ENCODE data around the gene LCMT1. TPM values are rescaled to one million over a fixed set of nuclear protein-coding genes. Genes with fewer than 3 reads are reported as not detected.

Gene LCMT1
- total RNA-seq, 6 experiments from 2014 or later, result 31.7 to 44.1 (median 41.5) TPM

GRCh38 chr16:25080420-25081131 lies 31.0 kb upstream of the LCMT1 start:
- no peak for TF ChIP-seq CTCF (IDR thresholded peaks at IDR 0.05)
- Mint-ChIP-seq H3K27ac (no peak overlapping the region), H3K9me3 (no peaks in the 10 kb centered on the region), H3K27me3 (ENCODE audit: insufficient read depth) (peaks cover 17% of the 10 kb centered on the region), H3K36me3 (ENCODE audit: low read depth) (no peaks in the 10 kb centered on the region), H3K4me1 (ENCODE audit: low read depth) (no peaks in the 10 kb centered on the region), H3K4me3 (no peak overlapping the region)
- no peak for DNase-seq

- H3K9me3 Mint-ChIP-seq, result no peaks in the 10 kb centered on the region
- DNase-seq, result no peak
- H3K27ac Mint-ChIP-seq, result no peak overlapping the region
- no peak overlapping the region for H3K4me3 Mint-ChIP-seq
- no peak for TF ChIP-seq CTCF (IDR thresholded peaks at IDR 0.05)
- peaks cover 26% of the 10 kb centered on the region for H3K27me3 Mint-ChIP-seq (ENCODE audit: insufficient read depth)
- H3K36me3 Mint-ChIP-seq (ENCODE audit: low read depth), result no peaks in the 10 kb centered on the region
- no peaks in the 10 kb centered on the region; the same call in 1 of the 2 replicates for H3K4me1 Mint-ChIP-seq (ENCODE audit: low read depth)
Observed at GRCh38 chr16:25081702-25082101, 29.8 kb upstream of the LCMT1 start.

- TF ChIP-seq CTCF (IDR thresholded peaks at IDR 0.05), result no peak
- DNase-seq, result no peak
- Mint-ChIP-seq H3K9me3 (no peaks in the 10 kb centered on the region), H3K4me3 (no peak overlapping the region), H3K4me1 (ENCODE audit: low read depth) (peaks cover 8% of the 10 kb centered on the region; the same call in 1 of the 2 replicates), H3K27me3 (ENCODE audit: insufficient read depth) (peaks cover 19% of the 10 kb centered on the region), H3K36me3 (ENCODE audit: low read depth) (no peaks in the 10 kb centered on the region), H3K27ac (no peak overlapping the region)
Observed at GRCh38 chr16:25083065-25083464, 28.5 kb upstream of the LCMT1 start.

GRCh38 chr16:25083701-25084100 lies 27.8 kb upstream of the LCMT1 start:
- Mint-ChIP-seq H3K4me3 (no peak overlapping the region), H3K4me1 (ENCODE audit: low read depth) (peaks cover 9% of the 10 kb centered on the region; the same call in 1 of the 2 replicates), H3K27me3 (ENCODE audit: insufficient read depth) (peaks cover 23% of the 10 kb centered on the region), H3K9me3 (no peaks in the 10 kb centered on the region), H3K27ac (no peak overlapping the region), H3K36me3 (ENCODE audit: low read depth) (no peaks in the 10 kb centered on the region)
- no peak for TF ChIP-seq CTCF (IDR thresholded peaks at IDR 0.05)
- no peak for DNase-seq

GRCh38 chr16:25084797-25085196 lies 26.7 kb upstream of the LCMT1 start:
- Mint-ChIP-seq H3K27me3 (ENCODE audit: insufficient read depth) (peaks cover 28% of the 10 kb centered on the region), H3K4me1 (ENCODE audit: low read depth) (peaks cover 9% of the 10 kb centered on the region; the same call in 1 of the 2 replicates), H3K27ac (no peak overlapping the region), H3K36me3 (ENCODE audit: low read depth) (no peaks in the 10 kb centered on the region), H3K9me3 (no peaks in the 10 kb centered on the region), H3K4me3 (no peak overlapping the region)
- no peak for DNase-seq
- no peak for TF ChIP-seq CTCF (IDR thresholded peaks at IDR 0.05)
